GM23248 (cell line): ENCODE results near the gene ELK3. TPM values are rescaled to one million over a fixed set of nuclear protein-coding genes. Genes with fewer than 3 reads are reported as not detected.

Experiments
- DNase-seq: peaks from one replicate; pipeline ENCODE4 v3.0.0-alpha.2; 2015
- H2AFZ ChIP-seq: fragments of 200-600 bp; sonication (generic); 2 replicates; pipeline ENCODE4 v1.6.1; 2016; ENCODE audit warnings: antibody characterized with exemption
- H3F3A ChIP-seq: fragments of 200-600 bp; sonication (generic); 2 replicates; pipeline ENCODE4 v1.6.1; 2016; ENCODE audit warnings: mild to moderate bottlenecking, antibody characterized with exemption, mixed run types; ENCODE audit not compliant: insufficient read depth
- H3K27ac ChIP-seq: fragments of 200-600 bp; sonication (generic); 2 replicates; pipeline ENCODE4 v1.5.1; 2016; ENCODE audit warnings: mild to moderate bottlenecking
- H3K27me3 ChIP-seq: fragments of 200-600 bp; sonication (generic); replicated peaks from 2 replicates; pipeline ENCODE4 v1.6.1; 2016; ENCODE audit warnings: mild to moderate bottlenecking; ENCODE audit not compliant: insufficient read depth
- H3K36me3 ChIP-seq: fragments of 200-600 bp; sonication (generic); 2 replicates; pipeline ENCODE4 v1.6.1; 2016; ENCODE audit warnings: low read depth, mild to moderate bottlenecking
- H3K4me1 ChIP-seq: fragments of 200-600 bp; sonication (generic); 2 replicates; pipeline ENCODE4 v1.6.1; 2016; ENCODE audit warnings: mild to moderate bottlenecking; ENCODE audit not compliant: insufficient read depth
- H3K4me2 ChIP-seq: fragments of 200-600 bp; sonication (generic); one replicate; pipeline ENCODE4 v1.6.1; 2016; ENCODE audit warnings: mild to moderate bottlenecking; ENCODE audit not compliant: unreplicated experiment
- H3K4me3 ChIP-seq: fragments of 200-600 bp; sonication (generic); 2 replicates; pipeline ENCODE4 v1.5.1; 2016; ENCODE audit warnings: mild to moderate bottlenecking
- H3K79me2 ChIP-seq: fragments of 200-600 bp; sonication (generic); 2 replicates; pipeline ENCODE4 v1.6.1; 2016; ENCODE audit warnings: mild to moderate bottlenecking; ENCODE audit not compliant: insufficient read depth
- H3K9ac ChIP-seq: fragments of 200-600 bp; sonication (generic); 2 replicates; pipeline ENCODE4 v1.6.1; 2016; ENCODE audit warnings: mild to moderate bottlenecking
- H3K9me2 ChIP-seq: fragments of 200-600 bp; sonication (generic); 2 replicates; pipeline ENCODE4 v1.6.1; 2016; ENCODE audit warnings: mixed run types, mild to moderate bottlenecking, moderate library complexity; ENCODE audit not compliant: insufficient read depth
- H3K9me3 ChIP-seq: fragments of 200-600 bp; sonication (generic); one replicate; pipeline ENCODE4 v1.6.1; 2017; ENCODE audit warnings: low read depth
- H4K20me1 ChIP-seq: fragments of 200-600 bp; sonication (generic); 2 replicates; pipeline ENCODE4 v1.6.0; 2016; ENCODE audit not compliant: insufficient read depth
- EZH2 ChIP-seq: fragments of 200-600 bp; sonication (generic); IDR thresholded peaks from 2 replicates; pipeline ENCODE4 v1.6.1; 2018; ENCODE audit warnings: antibody characterized with exemption, mild to moderate bottlenecking; ENCODE audit not compliant: insufficient read depth, poor library complexity, severe bottlenecking
- EZH2phosphoT487 ChIP-seq: fragments of 200-600 bp; sonication (generic); IDR thresholded peaks from 2 replicates; pipeline ENCODE4 v1.6.1; 2018; ENCODE audit warnings: antibody characterized with exemption, moderate library complexity, mild to moderate bottlenecking, low read depth; ENCODE audit not compliant: insufficient read depth
- WGBS, 2 experiments: methylation state at CpG; one replicate each; pipeline ENCODE4 v1.1.6; 2015 to 2017; ENCODE audit warnings: low lambda C conversion rate in 2 of 2, low coverage in 1 of 2; ENCODE audit errors: missing lambda C conversion rate in 2 of 2; 5-methylcytosine and 5-hydroxymethylcytosine counted together
- in situ Hi-C: fragments of 300-500 bp; cut with MboI; formaldehyde crosslinking; loops from 2 replicates; pipeline ENCODE4 v1.15.0; 2020
- polyA plus RNA-seq: library from polyadenylated mRNA; unstranded; fragments of >200 nt; fragmentation: Nextera tagmentation; extraction: Ambion mirVana; gene quantifications from 2 replicates; pipeline ENCODE4 v1.2.1, GENCODE V29; 2016
- total RNA-seq: library from RNA; depleted of rRNA; stranded (reverse); fragments of >200 nt; shearing (Covaris generic); gene quantifications from 2 replicates; pipeline ENCODE4 v1.2.3, GENCODE V29; 2014

The ELK3 gene
- total and polyA plus RNA-seq, 2 experiments from 2014 or later: 31.9 to 51.9 TPM

DNA sequence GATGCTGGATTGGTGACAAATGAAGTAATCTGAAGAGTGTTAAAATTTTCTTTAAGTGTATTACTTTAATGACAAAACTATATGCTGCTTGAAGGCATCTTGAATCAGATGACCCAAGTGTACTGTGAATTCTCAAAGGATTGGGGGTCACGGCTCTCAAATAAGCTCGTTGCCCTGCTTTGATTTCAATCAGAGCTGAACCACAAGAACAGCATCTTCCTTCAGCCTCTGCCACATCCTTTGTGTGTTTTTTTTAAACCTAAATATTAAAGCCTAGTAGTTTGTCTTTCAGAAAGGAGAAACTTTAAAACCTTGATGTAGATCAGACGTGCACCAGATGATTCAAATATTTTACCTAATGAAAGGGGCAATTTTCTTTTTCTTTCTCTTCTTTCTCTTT, 11.7 kb downstream of the ELK3 start:
- no peak for DNase-seq
- WGBS, 2 experiments: 96 to 97% methylated on average over 3 of the region's 3 CpGs
- in situ Hi-C loops: loop anchor here (25.0 kb wide), 1 partner anchor 306 kb away; no protein-coding TSS in a partner anchor

DNA sequence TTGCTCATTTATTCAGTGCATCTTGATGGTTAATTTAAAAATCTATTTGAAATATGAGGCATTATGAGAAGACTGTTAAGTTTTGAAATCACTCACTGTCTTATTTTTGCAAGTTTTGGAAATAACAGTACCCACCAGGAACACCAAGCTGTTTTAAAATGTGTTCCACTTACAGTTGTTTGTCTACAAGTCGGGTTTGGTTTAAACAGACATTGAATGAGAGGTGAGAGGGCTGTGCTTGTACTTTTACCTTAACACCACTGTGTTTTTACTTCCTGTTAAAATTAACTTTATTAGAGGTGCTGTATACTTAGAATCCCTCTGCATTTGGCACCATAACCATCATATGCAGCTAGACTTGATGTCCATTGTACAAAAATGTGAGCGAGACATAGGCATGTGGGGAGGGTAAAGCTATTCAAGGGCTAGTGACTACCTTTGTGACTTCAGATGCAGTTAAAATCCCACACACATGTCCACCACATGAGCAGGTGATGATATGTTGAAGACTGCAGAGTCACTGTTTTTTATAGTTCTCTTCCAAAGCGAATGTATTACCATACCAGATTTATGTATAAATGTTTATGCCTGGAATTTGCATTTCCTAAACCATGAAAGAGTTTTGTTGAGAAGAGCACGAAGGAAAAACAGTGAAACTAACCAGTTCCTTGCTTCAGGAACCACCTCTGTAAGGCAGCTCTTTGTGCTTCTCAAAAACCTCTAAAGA, 12.9 kb downstream of the ELK3 start:
- Histone ChIP-seq H3K27ac (no peak overlapping the region), H3K9ac (no peak overlapping the region), H3K4me2 (no peak overlapping the region), H3K9me3 (no peaks in the 10 kb centered on the region), H3K4me3 (no peak overlapping the region), H3K36me3 (no peaks in the 10 kb centered on the region), H3K4me1 (peaks cover 28% of the 10 kb centered on the region), H2AFZ (no peak overlapping the region), H4K20me1 (no peaks in the 10 kb centered on the region), H3K27me3 (no peaks in the 10 kb centered on the region), H3F3A (peaks cover 25% of the 10 kb centered on the region), H3K9me2 (no peaks in the 10 kb centered on the region), H3K79me2 (peaks cover 100% of the 10 kb centered on the region)
- DNase-seq: no peak
- TF ChIP-seq EZH2 (no peak), EZH2phosphoT487 (no peak)
- 74 to 81% methylated on average over 4 of the region's 4 CpGs for WGBS, 2 experiments
- in situ Hi-C loops: loop anchor here (25.0 kb wide), 1 partner anchor 305 kb away; no protein-coding TSS in a partner anchor

More for the DNA sequence above, 11.7 kb downstream of the ELK3 start:
- peaks cover 28% of the 10 kb centered on the region for H3F3A ChIP-seq
- TF ChIP-seq EZH2phosphoT487 (no peak), EZH2 (no peak)
- H2AFZ ChIP-seq: no peak overlapping the region
- no peak overlapping the region for H3K4me2 ChIP-seq
- no peaks in the 10 kb centered on the region for H3K9me2 ChIP-seq
- no peak overlapping the region for H3K4me3 ChIP-seq
- peaks cover 100% of the 10 kb centered on the region for H3K79me2 ChIP-seq
- no peaks in the 10 kb centered on the region for H3K27me3 ChIP-seq
- H3K9ac ChIP-seq: no peak overlapping the region
- no peaks in the 10 kb centered on the region for H3K9me3 ChIP-seq
- H4K20me1 ChIP-seq: no peaks in the 10 kb centered on the region
- peaks cover 22% of the 10 kb centered on the region for H3K4me1 ChIP-seq
- H3K36me3 ChIP-seq: no peaks in the 10 kb centered on the region
- H3K27ac ChIP-seq: no peak overlapping the region

DNA sequence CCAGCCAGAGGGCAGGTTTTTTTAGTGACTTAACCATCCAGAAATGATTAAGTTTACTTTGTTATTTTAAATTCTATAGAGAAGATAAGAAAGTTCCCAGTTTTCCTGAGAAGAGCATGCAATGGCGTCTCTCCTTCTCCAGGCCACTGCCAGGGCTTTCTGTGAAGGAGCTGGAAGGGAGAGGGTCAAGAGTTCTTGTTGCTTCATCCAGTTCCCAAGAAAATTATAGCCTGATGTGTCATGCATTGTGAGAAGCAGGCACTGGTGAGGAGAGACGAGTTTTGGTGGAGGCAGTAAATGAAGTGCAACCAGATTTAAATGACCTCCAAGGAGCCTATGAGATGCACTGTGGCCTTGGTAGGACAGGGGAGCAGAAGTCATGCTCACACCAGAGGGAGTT, 14.2 kb downstream of the ELK3 start:
- Histone ChIP-seq H2AFZ (no peak overlapping the region), H3K36me3 (no peaks in the 10 kb centered on the region), H3K9ac (peak overlapping the region; percentile 41; the same call in 1 of the 2 replicates), H3K27ac (peak overlapping the region; percentile 79), H3K9me2 (no peaks in the 10 kb centered on the region), H3K4me1 (peaks cover 35% of the 10 kb centered on the region), H3K4me3 (no peak overlapping the region), H3K79me2 (peaks cover 100% of the 10 kb centered on the region), H3F3A (peaks cover 25% of the 10 kb centered on the region), H3K9me3 (no peaks in the 10 kb centered on the region), H4K20me1 (no peaks in the 10 kb centered on the region), H3K4me2 (peak overlapping the region; percentile 51), H3K27me3 (no peaks in the 10 kb centered on the region)
- WGBS, 2 experiments: 18% methylated on average over 2 of the region's 2 CpGs
- TF ChIP-seq EZH2phosphoT487: no peak
- no peak for TF ChIP-seq EZH2
- in situ Hi-C loops: loop anchor here (25.0 kb wide), 1 partner anchor 304 kb away; no protein-coding TSS in a partner anchor
- peak; percentile 91 for DNase-seq

DNA sequence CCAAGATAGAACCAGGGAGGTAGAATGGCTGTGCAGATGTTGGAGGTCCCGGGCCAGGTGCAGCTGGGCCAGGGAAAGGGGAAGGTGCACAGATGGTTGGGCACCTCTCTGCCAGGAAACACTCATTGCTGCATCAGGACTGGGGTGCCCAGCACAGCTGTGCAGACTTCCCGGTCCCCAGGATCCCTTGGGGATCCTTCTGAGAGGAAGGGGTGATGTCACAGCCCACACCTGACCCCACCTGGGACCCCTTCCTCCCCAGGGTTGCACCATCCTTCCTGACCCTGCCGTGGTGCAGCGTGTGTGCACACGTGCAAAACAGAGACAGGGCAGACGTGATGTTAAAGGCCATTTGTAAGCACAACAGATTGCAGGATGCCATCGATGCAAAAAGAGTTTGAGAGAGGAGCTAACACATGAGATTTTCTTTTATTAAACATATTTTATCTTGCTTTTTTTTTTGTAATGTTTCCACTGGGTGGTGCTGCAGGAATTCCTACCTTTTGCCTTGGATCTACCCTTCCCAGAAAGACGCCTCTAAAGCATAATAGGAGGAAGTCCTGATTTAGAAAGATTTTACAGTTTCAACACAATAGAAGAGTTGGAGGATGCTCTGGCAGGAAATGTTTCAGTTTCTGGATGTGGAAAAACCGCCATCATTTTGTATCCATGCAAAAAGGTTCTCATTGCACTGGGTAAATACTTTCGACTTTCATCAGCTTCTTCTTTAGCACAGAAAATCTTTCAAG, 14.8 kb downstream of the ELK3 start:
- H3F3A ChIP-seq: peaks cover 25% of the 10 kb centered on the region
- in situ Hi-C loops: loop anchor here (25.0 kb wide), 1 partner anchor 303 kb away; no protein-coding TSS in a partner anchor
- DNase-seq: no peak
- peaks cover 35% of the 10 kb centered on the region for H3K4me1 ChIP-seq
- H3K9me3 ChIP-seq: no peaks in the 10 kb centered on the region
- no peaks in the 10 kb centered on the region for H4K20me1 ChIP-seq
- H3K79me2 ChIP-seq: peaks cover 100% of the 10 kb centered on the region
- TF ChIP-seq EZH2phosphoT487 (no peak), EZH2 (no peak)
- H3K4me2 ChIP-seq: peak overlapping the region; percentile 51
- H2AFZ ChIP-seq: no peak overlapping the region
- H3K36me3 ChIP-seq: no peaks in the 10 kb centered on the region
- H3K27me3 ChIP-seq: no peaks in the 10 kb centered on the region
- H3K9ac ChIP-seq: peak overlapping the region; percentile 41; the same call in 1 of the 2 replicates
- H3K9me2 ChIP-seq: no peaks in the 10 kb centered on the region
- peak overlapping the region; percentile 79 for H3K27ac ChIP-seq
- WGBS, 2 experiments: 66 to 68% methylated on average over 10 of the region's 10 CpGs
- no peak overlapping the region for H3K4me3 ChIP-seq
